ENCODE measurements around the gene RAB4B.
A peak's percentile ranks its signal among the peaks of the same experiment; 100 is the strongest.
"Not testable (repeated sequence)": the region's sequence is repeated elsewhere in the genome, so short reads cannot be mapped to it uniquely, and the experiment has no call there.

Gene RAB4B

GRCh38 chr19:40777937-40778705, at the start of gene RAB4B:
Gene RAB4B, plus strand, starts transcription at chr19:40778247. Its CDS starts 129 bp downstream, at chr19:40778376.
- peak; percentile 99 for DNase-seq

DNA sequence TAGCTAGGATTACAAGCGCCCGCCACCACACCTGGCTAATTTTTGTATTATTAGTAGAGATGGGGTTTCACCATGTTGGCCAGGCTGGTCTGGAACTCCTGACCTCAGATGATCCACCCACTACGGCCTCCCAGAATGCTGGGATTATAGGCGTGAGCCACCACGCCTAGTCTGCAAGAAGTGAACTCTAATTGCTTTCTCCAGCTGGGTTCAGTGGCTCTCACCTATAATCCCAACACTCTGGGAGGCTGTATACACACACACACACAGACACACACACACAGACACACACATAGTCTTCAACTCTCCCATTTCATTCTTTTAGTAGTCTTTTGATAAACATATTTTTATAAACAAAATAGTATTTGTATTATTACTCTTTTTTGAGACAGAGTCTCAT, 48.0 kb upstream of the RAB4B start:
- DNase-seq, result not testable (repeated sequence)

- DNase-seq, result not testable (repeated sequence)
Measured at GRCh38 chr19:40732304-40732703, 45.7 kb upstream of the RAB4B start.

- DNase-seq, result no peak
Measured at GRCh38 chr19:40733149-40733548, 44.9 kb upstream of the RAB4B start.

DNA sequence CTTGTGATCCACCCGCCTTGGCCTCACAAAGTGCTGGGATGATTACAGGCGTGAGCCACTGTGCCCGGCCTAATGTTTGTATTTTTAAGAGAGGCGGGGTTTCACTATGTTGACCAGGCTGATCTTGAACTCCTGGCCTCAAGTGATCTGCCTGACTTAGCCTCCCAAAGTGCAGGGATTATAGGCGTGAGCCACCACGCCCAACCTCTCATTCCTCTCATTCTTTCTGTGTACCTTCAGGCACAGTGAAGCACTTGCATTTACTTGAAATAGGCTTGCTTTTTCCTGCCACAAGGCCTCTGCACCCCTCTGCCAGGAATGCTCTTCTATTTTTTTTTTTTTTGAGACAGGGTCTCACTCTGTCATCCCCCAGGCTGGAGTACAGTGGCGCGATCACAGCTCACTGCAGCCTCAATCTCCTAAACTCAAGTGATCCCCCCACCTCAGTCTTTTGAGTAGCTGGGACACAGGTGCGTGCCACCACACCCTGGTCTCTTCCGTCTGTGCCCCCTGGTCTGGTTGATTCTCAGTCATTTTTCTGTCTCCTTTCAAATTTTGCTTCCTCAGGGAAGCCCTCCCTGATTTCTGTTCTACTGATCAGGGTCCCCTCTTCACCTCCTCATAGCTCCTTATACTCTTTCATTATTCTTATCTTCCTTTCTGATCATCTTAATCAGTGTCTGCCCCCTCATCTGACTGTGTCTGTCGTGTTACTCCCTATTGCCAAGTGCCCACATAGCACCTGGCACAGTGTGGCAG, 42.9 kb upstream of the RAB4B start:
- DNase-seq, result no peak

DNA sequence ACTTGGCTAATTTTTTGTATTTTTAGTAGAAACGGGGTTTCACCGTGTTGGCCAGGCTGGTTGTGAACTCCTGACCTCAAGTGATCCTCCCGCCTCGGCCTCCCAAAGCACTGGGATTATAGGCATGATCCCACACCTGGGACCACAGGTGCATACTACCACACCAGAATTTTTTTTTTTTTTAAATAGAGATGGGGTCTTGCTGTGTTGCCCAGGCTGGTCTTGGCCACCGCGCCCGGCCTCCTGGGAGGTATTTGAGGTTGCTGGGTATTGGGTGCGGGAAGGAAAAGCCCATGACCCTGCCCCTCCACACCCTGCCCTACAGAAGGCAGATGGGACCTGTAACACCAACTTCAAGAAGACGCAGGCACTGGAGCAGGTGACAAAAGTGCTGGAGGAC, 41.4 kb upstream of the RAB4B start:
- DNase-seq, result no peak

DNA sequence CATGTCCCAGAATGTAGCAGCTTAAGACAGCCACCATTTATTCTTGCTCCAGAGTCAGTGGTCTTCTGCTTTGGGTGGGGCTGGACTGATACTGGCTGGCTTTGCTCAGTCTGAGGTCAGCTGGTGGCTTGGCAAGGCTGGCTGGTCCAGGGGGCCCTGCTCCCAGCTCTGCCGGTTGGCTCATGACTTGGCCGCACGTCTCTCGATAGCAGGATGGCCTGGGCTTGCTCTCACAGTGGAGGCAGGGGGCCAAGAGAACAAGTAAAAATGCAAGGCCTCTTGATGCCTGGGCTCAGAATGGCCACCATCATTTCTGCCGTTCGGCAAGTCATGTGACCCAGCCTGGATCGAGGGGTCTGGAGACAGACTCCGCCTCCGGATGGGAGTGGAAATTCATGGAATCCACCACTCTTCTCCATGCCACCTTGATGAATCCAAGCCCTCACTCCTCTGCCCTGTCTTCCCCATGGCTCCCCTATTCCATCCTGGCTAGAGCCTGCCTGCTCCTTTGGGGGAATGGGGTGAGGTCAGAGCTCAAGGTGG, 40.9 kb upstream of the RAB4B start:
- DNase-seq, result no peak

GRCh38 chr19:40739030-40739839, 38.8 kb upstream of the RAB4B start:
- no peak for DNase-seq

GRCh38 chr19:40739871-40740703, 38.0 kb upstream of the RAB4B start:
- no peak for DNase-seq

DNA sequence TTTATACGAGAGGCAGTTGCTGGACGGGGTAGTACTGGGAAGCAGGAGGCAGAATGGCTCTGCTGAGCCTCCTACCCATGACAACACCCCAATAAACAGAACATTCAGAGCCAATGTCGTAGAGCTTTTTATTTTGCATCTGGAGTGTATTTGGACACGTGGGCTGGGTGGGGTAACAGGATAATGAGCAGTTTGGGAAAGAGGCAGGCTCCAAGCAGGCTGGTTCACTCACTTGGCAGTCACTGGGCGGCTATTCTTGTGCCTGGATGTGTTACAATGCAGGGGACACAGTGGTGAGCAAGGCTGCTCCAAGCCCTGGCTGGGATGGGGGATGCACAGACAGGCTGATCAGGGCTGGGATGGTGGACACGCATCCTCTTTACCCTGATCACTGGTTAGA, 37.3 kb upstream of the RAB4B start:
- DNase-seq, result peak; percentile 61

GRCh38 chr19:40741527-40742390, 36.3 kb upstream of the RAB4B start:
- no peak for DNase-seq

DNA sequence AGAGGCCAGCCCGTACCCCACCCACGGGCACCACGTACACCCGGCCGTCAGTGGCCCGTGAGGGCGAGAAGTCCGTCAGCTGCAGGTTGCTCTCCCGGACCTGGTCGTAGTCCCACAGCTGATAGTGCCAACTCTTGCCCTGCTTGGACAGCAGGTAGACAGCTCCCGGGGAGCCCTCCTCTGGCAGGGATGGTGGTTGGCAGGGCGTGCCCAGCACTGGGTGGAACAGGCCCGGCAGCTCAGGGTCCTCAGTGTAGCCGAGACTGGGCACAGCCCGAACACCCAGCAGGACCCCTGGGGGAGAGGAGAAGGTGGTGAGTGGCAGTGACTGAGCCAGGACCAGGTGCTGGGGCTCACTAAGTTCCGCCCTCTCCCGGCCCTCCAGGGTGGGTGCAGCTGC, 35.6 kb upstream of the RAB4B start:
- DNase-seq, result no peak

DNA sequence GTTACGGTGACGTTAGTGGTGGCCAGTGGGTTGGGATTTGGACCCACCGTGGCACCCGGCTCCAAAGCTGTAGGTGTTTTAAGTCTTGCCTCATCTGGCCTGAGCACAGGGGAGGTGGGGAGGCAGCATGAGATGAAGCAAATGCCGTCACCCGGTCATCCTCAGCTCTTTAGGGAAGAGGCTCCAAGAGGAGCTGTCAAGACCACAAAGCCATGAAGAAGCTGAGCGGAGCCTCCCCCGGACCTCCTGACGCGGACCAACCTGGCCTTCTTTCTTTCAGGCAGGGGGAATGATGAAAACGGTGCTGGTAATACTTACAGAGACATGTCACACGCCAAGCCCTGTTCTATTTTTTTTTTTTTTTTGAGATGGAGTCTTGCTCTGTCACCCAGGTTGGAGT, 35.2 kb upstream of the RAB4B start:
- DNase-seq, result no peak

GRCh38 chr19:40743926-40744325, 34.1 kb upstream of the RAB4B start:
- no peak for DNase-seq

GRCh38 chr19:40744554-40745401, 33.3 kb upstream of the RAB4B start:
- DNase-seq, result no peak

GRCh38 chr19:40745402-40745780, 32.7 kb upstream of the RAB4B start:
- no peak for DNase-seq

- no peak for DNase-seq
Measured at GRCh38 chr19:40747536-40747935, 30.5 kb upstream of the RAB4B start.

DNA sequence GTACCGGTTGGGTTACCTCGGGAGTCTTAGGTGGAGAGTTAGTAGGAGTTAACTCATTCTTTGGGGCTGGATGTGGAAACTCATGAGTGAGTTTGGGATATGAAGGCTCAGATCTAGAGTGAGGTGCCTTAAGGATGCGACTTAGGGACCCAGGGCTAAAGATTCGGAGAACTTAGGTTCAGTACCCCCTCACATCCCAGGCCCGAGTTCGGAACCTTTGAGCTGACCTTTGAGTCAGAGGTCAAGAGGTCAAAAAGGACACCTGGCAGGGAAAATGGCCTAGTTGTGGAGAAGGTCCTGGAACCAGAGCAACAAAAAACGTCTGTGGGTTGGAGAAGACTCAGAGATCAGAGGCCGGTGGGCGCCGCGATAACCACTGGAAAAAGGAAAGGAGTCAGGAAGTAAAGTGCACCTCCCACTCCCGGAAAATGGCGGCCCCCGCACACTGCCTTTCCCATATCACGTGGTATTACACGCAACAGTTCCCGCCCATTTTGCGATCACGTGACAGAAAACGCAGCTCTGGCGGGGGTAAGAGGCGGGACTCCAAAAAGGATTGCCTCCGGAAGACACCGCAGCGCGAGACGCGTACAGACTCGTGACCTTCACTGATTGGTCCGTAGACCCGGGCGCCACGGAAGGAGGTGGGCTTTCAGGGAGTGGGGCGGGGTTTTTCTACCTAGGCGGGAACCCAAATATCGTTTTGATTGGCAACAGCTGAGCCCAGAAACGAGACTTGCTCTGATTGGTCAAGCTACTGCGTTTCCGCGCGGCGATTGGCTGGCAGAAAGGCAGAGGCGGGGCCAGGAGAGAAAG, 27.8 kb upstream of the RAB4B start, which contains the start of gene ACTMAP:
Gene ACTMAP (minus strand): TSS at position 420 of the 816 bp plus-strand sequence. CDS start 674 bp downstream, outside the sequence.
- DNase-seq, result peak; percentile 100

- peak; percentile 99 for DNase-seq
Measured at GRCh38 chr19:40750874-40751537, 27.0 kb upstream of the RAB4B start, which contains the start of gene SNRPA. Gene SNRPA, plus strand, starts transcription at chr19:40751203. Its CDS starts 206 bp downstream, at chr19:40751409.

Data from midbrain (tissue), 1 donor.